A549 (cell line): Measurements from ENCODE around the gene MYMK.

Experiments used
- EP300 ChIP-seq, 2 experiments: fragments of >200 bp; sonication (Bioruptor Twin); formaldehyde crosslinking; IDR thresholded peaks; 2 replicates in 1 of 2; 3 replicates in 1 of 2; pipeline ENCODE4 v1.6.1; 2016 to 2017
- HOXB13 ChIP-seq: fragments of 250-450 bp; sonication (Bioruptor Pico); IDR thresholded peaks from 2 replicates; pipeline ENCODE4 v1.5.0; 2020; ENCODE audit warnings: low read depth, mild to moderate bottlenecking, moderate library complexity
- JUNB ChIP-seq: fragments of >200 bp; sonication (Bioruptor Twin); formaldehyde crosslinking; IDR thresholded peaks from 2 replicates; pipeline ENCODE4 v1.6.1; 2016
- TF ChIP-seq, protein P1 (sequence below): fragments of >200 bp; sonication (Bioruptor Twin); formaldehyde crosslinking; IDR thresholded peaks from 3 replicates; pipeline ENCODE4 v1.5.1; 2016
- TF ChIP-seq, protein P2 (sequence below): fragments of 450-650 bp; IDR thresholded peaks from 2 replicates; pipeline ENCODE4 v1.6.1; 2014; ENCODE audit warnings: antibody characterized with exemption
- TF ChIP-seq, protein P3 (sequence below): IDR thresholded peaks from 2 replicates; pipeline ENCODE4 v1.6.1; 2012
- TF ChIP-seq, protein P4 (sequence below): fragments of >200 bp; sonication (Bioruptor Twin); formaldehyde crosslinking; IDR thresholded peaks from 3 replicates; pipeline ENCODE4 v1.6.1; 2016

DNA sequence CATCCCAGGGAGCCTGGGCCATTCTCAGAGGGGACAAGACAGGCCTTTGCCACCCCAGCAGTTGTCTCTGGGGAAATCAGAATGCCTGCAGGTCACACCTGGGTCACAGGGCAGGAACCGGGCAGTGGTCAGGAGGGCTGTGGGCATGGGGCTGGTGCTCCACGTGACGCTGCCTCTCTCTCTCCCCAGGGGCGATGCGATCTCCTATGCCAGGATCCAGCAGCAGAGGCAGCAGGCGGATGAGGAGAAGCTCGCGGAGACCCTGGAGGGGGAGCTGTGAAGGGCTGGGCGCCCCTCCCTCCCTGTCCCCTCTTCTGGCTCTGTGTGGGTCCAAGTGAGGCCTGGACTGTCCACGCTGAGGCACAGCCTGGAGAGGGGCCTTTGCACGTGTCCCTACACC is 56.4 kb downstream of the MYMK start:
- TF ChIP-seq, protein P1, sequence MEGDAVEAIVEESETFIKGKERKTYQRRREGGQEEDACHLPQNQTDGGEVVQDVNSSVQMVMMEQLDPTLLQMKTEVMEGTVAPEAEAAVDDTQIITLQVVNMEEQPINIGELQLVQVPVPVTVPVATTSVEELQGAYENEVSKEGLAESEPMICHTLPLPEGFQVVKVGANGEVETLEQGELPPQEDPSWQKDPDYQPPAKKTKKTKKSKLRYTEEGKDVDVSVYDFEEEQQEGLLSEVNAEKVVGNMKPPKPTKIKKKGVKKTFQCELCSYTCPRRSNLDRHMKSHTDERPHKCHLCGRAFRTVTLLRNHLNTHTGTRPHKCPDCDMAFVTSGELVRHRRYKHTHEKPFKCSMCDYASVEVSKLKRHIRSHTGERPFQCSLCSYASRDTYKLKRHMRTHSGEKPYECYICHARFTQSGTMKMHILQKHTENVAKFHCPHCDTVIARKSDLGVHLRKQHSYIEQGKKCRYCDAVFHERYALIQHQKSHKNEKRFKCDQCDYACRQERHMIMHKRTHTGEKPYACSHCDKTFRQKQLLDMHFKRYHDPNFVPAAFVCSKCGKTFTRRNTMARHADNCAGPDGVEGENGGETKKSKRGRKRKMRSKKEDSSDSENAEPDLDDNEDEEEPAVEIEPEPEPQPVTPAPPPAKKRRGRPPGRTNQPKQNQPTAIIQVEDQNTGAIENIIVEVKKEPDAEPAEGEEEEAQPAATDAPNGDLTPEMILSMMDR: no peak
- TF ChIP-seq, protein P2, sequence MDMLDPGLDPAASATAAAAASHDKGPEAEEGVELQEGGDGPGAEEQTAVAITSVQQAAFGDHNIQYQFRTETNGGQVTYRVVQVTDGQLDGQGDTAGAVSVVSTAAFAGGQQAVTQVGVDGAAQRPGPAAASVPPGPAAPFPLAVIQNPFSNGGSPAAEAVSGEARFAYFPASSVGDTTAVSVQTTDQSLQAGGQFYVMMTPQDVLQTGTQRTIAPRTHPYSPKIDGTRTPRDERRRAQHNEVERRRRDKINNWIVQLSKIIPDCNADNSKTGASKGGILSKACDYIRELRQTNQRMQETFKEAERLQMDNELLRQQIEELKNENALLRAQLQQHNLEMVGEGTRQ: no peak
- TF ChIP-seq JUNB (no peak), EP300 (IDR thresholded peaks at IDR 0.05) (no peak), HOXB13 (no peak)
- TF ChIP-seq, protein P3, sequence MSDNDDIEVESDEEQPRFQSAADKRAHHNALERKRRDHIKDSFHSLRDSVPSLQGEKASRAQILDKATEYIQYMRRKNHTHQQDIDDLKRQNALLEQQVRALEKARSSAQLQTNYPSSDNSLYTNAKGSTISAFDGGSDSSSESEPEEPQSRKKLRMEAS: no peak
- TF ChIP-seq, protein P4, sequence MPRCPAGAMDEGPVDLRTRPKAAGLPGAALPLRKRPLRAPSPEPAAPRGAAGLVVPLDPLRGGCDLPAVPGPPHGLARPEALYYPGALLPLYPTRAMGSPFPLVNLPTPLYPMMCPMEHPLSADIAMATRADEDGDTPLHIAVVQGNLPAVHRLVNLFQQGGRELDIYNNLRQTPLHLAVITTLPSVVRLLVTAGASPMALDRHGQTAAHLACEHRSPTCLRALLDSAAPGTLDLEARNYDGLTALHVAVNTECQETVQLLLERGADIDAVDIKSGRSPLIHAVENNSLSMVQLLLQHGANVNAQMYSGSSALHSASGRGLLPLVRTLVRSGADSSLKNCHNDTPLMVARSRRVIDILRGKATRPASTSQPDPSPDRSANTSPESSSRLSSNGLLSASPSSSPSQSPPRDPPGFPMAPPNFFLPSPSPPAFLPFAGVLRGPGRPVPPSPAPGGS: no peak
